Measurements from ENCODE around the gene ADSL. TPM values are rescaled to one million over a fixed set of nuclear protein-coding genes. Genes with fewer than 3 reads are reported as not detected.

ADSL gene
- total RNA-seq, 1 donor from 2014 or later: 31.3 TPM

- peaks cover 80 to 87% of the 10 kb centered on the region in 2 donors for H3K36me3 ChIP-seq
- intact Hi-C loops (cut with DNase I): no loop called here
- no peak overlapping the region for H3K4me3 ChIP-seq
- H3K27ac ChIP-seq: no peak overlapping the region
- no peaks in the 10 kb centered on the region for H3K9me3 ChIP-seq
- no peak for TF ChIP-seq CTCF (IDR thresholded peaks at IDR 0.05)
- H3K4me1 ChIP-seq: no peaks in the 10 kb centered on the region
- no peak for DNase-seq (ENCODE audit: low spot score in 2 of 2)
- no peaks in the 10 kb centered on the region for H3K27me3 ChIP-seq
Measured at GRCh38 chr22:40419718-40420117, 73.4 kb downstream of the ADSL start.

- intact Hi-C loops (cut with DNase I): no loop called here
Measured at GRCh38 chr22:40420341-40421081, 74.2 kb downstream of the ADSL start.

GRCh38 chr22:40421082-40421350 is 74.7 kb downstream of the ADSL start:
- H3K4me1 ChIP-seq: no peaks in the 10 kb centered on the region
- DNase-seq (ENCODE audit: low spot score in 2 of 2): no peak
- H3K36me3 ChIP-seq: peaks cover 78 to 96% of the 10 kb centered on the region in 2 donors
- no peaks in the 10 kb centered on the region for H3K9me3 ChIP-seq
- TF ChIP-seq CTCF (IDR thresholded peaks at IDR 0.05): no peak
- no peak overlapping the region for H3K4me3 ChIP-seq
- H3K27me3 ChIP-seq: no peaks in the 10 kb centered on the region
- intact Hi-C loops (cut with DNase I): no loop called here
- no peak overlapping the region for H3K27ac ChIP-seq

More at GRCh38 chr22:40420341-40421081, 74.2 kb downstream of the ADSL start:
- no peak for DNase-seq (ENCODE audit: low spot score in 2 of 2)
- Histone ChIP-seq H3K4me1 (no peaks in the 10 kb centered on the region), H3K27ac (no peak overlapping the region), H3K27me3 (no peaks in the 10 kb centered on the region), H3K9me3 (no peaks in the 10 kb centered on the region), H3K36me3 (peaks cover 80 to 95% of the 10 kb centered on the region in 2 donors), H3K4me3 (no peak overlapping the region)
- TF ChIP-seq CTCF (IDR thresholded peaks at IDR 0.05): no peak

- DNase-seq (ENCODE audit: low spot score in 2 of 2): no peak
- TF ChIP-seq CTCF (IDR thresholded peaks at IDR 0.05): no peak
- intact Hi-C loops (cut with DNase I): no loop called here
- peaks cover 78 to 91% of the 10 kb centered on the region in 2 donors for H3K36me3 ChIP-seq
- no peak overlapping the region for H3K4me3 ChIP-seq
- H3K27ac ChIP-seq: no peak overlapping the region
- H3K9me3 ChIP-seq: no peaks in the 10 kb centered on the region
- H3K27me3 ChIP-seq: no peaks in the 10 kb centered on the region
- no peaks in the 10 kb centered on the region for H3K4me1 ChIP-seq
Measured at GRCh38 chr22:40421941-40422340, 75.6 kb downstream of the ADSL start.

- peaks cover 77 to 91% of the 10 kb centered on the region in 2 donors for H3K36me3 ChIP-seq
- no peaks in the 10 kb centered on the region for H3K4me1 ChIP-seq
- no peak for TF ChIP-seq CTCF (IDR thresholded peaks at IDR 0.05)
- H3K9me3 ChIP-seq: no peaks in the 10 kb centered on the region
- intact Hi-C loops (cut with DNase I): no loop called here
- H3K27me3 ChIP-seq: no peaks in the 10 kb centered on the region
- H3K4me3 ChIP-seq: no peak overlapping the region
- no peak for DNase-seq (ENCODE audit: low spot score in 2 of 2)
- H3K27ac ChIP-seq: no peak overlapping the region
Measured at GRCh38 chr22:40422558-40423309, 76.4 kb downstream of the ADSL start.

All from ascending aorta (tissue), 2 donors.